CD1c-positive myeloid dendritic cell (primary cell): ENCODE results near the gene GSAP.
"Not testable (repeated sequence)": the region's sequence is repeated elsewhere in the genome, so short reads cannot be mapped to it uniquely, and the experiment has no call there.

ENCODE experiments used
- DNase-seq: peaks from one replicate; pipeline ENCODE4 v3.0.0-alpha.2; 2016; ENCODE audit errors: extremely low spot score

The GSAP gene

DNA sequence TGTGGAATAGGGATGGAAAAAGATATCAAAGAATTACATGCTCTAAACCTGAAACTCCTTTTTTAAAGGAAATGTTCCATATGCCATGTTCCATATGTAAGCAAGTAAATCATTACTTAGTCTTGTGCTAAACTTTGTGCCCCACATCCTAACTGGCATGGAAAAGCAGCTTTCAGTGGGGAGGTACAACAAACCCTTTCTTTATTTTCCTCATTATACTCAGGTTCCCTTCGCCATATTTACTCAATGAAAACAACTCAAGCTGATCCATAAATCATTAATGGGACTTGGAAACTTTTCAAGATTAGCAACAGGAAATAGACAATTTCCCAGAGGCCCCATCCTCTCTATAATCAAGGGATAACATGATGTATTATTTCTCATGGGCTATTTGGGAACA lies 56.0 kb downstream of the GSAP start:
- no peak for DNase-seq

DNA sequence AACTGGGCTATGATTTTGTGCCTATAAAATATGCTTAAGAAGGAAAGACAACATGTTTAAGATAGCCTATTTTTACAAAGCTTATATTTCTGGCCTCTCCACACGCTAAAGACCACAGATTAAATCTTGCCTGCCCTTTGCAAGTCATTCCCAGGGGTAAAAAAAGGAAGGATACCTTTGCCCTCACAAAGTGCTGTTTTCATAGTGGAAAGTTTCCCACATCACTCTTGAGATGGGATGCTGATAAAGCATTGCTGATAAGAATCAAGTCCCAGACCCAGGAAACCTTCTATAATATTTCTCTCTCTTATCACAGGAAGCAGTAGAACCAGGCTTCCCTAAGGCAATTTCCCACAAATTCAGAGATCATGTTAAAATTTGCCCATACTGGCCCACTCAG lies 56.5 kb downstream of the GSAP start:
- no peak for DNase-seq

DNA sequence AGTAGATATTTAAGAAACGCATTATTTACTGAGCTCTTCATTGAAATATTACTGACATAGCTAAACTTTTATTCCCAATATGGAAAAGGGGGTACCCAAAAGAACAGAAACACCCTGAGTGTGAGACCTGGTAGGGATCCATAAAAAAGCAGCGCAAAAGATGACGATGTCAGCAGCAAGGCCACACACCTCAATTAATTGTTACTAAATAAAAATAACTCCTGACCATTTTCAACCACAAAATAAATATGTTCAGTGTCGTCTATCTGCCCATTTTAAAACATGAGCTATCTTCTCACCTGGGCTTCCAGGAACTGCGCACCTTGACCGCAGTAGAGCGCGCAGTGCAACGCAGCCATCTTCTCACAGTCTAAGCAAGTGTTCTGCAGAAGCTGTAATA lies 61.2 kb downstream of the GSAP start:
- no peak for DNase-seq

DNA sequence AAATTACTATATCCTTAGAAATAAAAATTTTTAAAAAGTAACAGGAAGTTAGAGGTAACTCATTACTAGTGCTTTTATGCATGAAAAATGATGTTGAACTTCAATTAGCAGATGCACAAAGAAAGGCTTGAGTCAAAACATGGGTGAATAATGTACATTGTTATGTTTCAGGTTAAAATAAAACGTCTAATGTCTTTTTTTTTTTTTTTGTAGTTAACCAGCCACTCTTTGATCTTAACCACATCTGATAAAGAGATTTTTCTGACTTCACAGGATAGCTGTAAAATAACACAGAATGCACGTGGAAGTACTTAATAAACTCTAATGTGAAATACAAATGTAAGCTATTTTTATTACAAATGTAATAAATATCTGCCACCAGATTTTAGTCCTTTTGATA lies 61.7 kb downstream of the GSAP start:
- DNase-seq: no peak

DNA sequence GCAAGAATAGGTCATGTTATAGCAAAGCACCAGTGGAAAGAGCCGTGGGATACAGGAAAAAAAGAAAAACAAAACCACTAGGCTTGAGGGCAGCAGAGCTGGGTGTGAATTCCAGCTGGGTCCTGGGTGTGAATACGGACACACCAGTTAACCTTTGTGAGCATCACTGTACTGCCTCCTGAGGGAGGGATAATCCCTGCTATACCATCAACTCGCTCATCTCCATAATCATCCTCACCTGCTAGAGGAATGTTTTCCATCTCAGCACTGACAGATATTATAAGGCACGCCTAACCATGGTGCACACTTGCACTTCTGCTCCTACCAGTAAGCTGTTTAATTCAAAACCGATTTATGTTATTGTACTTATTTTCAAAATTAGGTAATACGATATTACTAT lies 62.2 kb downstream of the GSAP start:
- no peak for DNase-seq

DNA sequence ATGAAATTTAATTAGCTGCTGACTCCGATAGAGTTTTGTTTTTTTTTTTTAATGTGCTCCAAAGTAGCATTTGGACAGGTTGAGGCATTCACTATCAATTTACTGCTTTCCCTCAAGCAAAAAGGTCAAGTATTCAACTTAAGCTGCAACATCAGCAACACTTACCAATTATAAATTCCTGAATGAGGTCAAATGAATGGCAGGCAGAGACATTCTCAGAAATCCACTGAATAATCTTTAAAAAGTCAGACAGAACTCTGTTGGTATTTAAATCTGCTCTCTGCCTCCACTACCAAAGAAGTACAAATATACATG lies 62.8 kb downstream of the GSAP start:
- DNase-seq: no peak

DNA sequence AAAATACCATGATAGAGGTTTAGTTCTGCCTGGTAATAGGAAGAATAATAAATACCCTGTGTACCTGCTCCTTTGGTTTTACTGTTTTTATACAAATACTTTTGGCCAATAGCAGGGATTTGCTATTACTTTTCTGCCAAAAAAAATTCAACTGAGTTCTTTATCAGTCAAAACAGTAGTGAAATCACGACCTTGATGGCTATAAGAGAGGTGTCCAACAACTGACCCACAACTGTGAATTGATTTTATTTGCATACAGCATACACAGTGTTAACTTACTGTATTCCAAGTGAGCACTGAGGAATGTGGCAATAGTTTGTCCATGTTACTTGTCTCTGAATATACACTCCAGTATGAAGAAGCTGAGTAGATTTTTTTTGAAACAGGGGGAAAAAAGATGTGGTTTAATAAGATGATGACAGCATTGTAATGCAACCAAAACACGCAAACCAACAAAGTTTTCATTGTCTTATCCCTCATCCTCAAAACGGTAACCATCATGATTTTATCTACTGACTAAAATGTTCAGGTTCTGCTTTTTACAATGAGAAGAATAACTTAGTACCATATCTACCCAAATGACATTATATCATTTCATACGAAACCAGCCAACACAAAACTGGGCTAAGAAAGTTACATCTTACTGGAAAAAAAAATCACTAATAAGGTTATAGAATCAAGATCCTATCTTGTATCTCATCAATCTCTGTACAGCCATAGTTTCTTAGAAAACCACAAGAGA lies 63.3 kb downstream of the GSAP start:
- no peak for DNase-seq

DNA sequence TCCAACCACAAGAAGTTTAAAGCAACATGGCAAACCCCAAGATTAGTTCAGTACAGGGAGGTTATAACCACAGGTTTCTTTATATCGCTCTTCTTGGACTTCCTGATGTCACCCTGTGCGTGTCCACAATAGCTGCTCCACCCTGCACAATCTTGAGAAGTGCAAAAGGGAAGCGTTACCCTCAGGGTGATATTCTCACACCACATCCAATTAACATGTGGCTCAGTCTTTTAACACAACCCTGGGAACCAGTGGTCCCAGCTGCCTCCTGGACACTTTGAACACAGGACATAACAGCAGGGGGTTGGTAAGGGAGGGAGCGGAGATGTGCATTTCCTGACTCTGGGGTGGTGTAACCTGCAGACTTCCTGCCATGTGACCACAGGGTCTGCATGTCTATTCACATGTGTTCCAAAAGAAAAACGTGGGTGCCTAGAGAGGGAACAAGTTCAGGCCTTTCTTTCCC lies 64.6 kb downstream of the GSAP start:
- peak; percentile 77 for DNase-seq

DNA sequence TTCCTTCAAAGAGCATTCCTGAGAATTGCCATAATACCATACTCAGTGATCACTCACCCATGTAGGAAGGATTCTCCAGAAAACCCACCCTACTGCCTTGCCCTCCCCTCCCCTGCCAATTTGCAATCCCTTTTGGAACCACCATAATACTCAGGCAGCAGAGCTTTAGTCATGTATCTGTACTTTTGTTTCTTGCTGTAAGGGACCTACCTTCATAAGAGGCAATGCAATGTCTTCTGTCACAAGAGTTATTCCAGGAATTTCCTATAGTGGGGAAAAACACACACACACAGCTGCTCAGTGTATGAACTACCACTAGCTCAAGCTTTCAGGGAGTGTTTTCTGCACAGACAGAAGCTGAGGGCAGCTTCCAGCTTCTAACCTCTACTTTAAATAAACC lies 67.0 kb downstream of the GSAP start:
- DNase-seq: no peak

DNA sequence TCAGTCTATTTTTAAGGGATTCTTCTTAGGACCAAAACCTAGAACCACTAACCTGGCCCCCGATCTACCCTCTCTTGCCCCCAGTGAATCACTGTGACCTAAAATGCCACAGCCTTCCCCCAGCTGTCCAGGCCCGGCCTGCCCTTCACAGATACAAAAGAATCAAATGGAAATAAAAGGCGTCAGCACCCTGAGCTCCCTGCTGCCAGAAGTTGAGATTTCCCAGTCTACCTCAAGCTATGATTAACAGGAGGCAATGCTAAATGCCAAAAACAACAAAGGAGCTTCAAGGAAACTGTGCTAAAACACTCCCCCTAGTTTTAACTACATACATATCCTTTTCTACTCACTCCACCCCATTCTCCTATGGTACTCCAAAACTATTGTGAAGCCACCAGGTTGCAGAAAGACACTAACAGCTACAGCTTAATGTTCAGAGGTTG lies 67.8 kb downstream of the GSAP start:
- DNase-seq: no peak

DNA sequence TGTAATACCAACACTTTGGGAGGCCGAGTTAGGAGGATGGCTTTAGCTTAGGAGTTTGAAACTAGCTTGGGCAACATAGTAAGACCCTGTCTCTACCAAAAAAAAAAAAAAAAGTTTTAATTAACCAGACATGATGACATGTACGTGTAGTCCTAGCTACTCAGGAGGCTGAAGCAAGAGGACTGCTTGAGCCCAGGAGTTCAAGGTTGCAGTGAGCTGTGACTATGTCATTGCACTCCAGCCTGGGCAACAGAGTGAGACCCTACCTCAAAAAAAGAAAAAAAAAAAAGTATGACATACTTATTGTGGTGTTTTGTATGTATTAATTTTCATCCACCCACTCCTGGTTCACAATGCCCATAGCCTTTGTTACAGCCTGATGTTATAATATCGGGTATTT lies 69.7 kb downstream of the GSAP start:
- no peak for DNase-seq

DNA sequence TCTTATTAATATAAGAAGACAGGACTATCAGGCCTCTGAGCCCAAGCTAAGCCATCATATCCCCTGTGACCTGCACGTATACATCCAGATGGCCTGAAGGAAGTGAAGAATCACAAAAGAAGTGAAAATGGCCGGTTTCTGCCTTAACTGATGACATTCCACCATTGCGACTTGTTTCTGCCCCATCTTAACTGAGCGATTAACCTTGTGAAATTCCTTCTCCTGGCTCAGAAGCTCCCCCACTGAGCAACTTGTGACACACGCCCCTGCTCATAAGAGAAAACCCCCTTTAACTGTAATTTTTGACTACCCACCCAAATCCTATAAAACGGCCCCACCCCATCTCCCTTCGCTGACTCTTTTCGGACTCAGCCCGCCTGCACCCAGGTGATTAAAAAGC lies 70.7 kb downstream of the GSAP start:
- not testable (repeated sequence) for DNase-seq

DNA sequence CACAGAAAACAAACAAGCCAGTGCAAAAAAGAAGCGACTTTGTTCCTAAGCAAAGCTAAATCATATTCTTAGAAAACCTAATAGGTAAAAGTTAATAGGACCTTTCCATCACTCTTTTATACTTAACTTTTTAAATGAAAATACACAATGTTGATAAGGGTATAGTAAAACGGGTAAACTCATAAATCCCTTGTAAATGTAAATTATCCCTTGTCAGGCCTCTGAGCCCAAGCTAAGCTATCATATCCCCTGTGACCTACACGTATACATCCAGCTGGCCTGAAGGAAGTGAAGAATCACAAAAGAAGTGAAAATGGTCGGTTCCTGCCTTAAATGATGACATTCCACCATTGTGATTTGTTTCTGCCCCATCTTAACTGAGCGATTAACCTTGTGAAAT lies 76.4 kb downstream of the GSAP start:
- DNase-seq: no peak

DNA sequence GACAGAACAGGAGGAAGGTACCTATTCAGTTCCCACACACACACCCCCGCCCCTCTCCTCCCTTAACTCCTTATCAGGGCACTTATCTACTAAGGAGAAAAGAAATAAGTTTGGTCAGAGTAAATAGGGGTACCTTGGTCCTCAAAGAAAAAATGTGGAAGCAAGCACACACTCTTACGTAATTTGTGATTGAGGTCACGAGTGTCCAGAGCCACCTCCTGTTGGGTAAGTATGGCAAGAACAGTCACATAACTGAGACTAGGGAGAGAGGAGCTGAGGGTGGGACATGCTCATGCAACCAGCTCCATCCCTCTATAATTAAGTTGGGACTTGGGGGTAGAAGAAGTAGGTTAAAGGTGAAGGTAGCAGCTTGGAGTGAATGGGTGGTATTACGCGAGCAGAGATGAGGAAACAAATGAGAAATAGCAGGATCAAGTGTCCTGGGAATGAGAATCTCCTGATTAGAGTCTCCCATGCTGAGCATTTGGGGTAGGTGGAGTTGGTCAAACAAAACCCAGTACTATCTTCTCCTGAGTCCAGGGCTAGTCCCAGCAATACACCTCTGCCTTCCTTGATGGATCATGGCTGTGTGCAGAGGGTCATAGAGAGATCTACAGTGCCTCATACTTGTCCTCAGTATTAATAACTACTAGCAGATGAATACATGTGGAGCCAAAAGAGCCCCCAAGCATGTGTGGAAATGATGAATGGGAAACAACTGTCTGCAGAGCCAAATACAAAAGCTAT lies 77.1 kb downstream of the GSAP start:
- DNase-seq: peak; percentile 74

DNA sequence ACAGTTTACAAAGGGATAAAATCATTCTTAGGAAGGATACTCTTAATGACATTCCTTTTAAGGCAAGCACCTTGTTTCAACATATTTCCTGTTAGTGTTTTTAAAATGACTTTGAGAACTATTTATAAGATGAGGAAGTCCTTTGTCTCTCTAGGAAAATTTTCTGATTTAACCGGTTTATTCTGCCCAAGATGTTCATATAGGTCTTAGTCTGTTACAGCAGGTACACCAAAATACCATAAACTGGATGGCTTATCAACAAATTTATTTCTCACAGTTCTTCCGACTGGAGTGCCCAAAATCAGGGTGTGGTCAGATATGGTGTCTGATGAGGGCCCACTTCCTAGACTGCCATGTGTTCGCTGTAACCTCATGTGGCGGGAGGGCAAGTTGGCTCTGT lies 77.9 kb downstream of the GSAP start:
- peak; percentile 72 for DNase-seq

DNA sequence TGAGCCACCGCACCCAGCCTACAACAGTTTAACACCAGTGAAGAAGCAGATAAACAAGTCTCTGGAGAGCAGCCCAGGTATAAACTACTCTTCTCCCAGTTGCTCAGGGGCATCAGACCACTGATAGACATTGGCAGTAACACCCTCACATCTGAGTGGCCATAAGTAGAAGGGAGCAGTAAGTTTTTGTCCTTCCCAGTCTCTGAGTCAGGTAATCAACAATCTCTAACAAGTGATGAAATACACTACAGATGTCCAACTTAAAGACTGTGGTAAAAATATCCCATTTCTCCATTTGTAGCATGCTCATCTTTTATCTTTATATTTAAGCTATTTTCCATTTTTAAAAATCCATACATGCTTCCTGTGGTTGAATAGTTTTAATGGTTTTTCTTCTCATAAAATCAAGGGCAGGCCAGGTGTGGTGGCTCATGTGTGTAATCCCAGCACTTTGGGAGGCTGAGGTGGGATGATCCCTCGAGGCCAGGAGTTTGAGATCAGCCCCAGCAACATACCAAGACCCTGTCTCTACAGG lies 78.6 kb downstream of the GSAP start:
- DNase-seq: no peak

DNA sequence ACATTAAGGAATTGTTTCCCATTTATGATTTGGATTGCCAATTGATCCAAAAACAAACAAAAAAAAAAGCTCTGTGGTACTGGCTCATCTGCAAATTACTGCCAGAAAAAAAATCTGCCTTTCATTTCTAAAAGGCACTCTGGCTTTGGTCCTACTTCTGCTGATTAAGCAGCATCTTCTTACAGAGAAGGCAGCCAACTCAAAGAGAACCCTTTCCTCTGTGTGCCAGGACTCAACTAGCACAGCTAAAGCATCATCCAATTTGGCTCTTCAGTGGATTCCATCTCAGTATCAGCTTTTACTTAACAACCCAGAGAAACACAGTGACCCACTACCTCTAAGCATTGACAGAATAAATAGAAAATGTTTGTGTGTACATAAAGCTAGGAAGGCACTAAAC lies 80.6 kb downstream of the GSAP start:
- no peak for DNase-seq

DNA sequence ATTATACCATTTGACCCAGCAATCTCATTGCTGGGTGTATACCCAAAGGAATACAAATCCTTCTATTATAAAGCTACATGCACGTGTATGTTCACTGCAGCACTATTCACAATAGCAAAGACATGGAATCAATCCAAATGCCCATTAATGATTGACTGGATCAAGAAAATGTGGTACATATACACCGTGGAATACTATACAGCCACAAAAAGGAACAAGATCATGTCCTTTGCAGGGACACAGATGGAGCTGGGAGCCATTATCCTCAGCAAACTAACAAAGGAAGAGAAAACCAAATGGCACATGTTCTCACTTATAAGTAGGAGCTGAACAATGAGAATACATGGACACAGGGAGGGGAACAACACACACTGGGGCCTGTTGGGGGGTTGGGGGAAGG lies 82.1 kb downstream of the GSAP start:
- not testable (repeated sequence) for DNase-seq

DNA sequence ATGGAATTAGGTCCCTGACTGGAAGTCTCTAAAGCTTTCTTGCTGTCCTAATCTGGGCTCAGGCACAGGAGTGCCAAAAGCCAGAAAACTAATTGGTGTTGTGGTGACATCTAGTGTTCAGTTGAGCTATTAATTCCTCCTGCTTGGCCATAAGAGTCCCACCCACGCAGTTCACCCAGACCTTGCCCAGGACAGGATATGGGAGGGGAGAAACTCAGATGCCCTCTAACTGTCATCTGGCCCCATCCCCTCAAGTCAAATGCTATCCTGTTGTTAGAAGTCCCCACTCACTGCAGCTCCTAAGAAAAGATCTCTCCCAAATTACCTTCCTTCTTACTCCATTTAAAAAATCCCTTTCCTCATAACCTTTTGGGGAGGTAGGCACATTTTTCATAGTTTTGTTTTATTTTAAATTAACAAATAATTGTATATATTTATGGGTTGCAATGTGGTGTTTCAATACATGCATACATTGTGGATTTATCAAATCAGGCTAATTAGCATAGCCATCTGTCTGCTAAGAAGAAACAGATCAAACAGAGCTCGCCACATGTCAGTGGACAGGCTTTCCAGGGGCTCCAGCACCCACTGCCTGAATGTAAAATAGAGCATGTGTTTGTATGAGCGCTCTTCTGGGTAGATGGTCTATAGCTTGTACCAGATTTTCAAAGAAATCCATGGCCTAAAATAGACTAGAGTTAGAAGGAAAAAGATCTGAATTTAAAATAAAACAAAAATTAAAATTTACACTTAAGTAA lies 84.0 kb downstream of the GSAP start:
- DNase-seq: peak; percentile 90

DNA sequence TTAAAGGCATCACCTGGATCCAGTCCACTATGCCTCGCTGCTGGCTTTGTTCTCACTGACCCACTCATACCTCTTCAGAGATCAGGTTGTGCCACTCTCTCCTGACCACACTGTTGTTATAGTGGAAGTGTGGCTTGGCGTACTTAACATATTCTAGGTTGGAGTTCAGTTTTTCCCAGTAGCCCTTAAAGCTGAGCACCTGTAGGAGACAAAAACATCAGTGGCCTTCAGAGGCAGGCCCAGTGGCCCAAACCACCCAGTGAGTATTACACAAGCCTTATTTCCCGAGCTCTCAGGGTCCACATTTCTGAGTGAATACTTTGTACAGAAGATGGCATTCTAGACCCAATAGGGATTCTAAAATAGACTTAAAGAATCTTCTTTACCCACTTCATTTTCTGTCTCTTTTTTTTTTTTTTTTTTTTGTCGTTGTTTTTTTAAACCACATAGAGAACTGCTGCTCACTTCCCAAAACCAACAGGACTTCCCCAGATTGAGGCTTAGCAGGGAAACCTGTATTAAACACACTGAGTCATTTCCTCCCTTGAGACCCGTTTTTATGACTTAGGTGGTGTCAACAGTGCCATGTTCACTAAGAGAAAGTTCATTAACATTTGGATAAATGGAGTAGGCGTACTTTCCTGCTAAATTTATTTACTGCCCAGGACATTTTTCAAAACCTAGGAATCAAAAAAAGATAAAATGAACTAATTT lies 85.8 kb downstream of the GSAP start:
- peak; percentile 85 for DNase-seq

DNA sequence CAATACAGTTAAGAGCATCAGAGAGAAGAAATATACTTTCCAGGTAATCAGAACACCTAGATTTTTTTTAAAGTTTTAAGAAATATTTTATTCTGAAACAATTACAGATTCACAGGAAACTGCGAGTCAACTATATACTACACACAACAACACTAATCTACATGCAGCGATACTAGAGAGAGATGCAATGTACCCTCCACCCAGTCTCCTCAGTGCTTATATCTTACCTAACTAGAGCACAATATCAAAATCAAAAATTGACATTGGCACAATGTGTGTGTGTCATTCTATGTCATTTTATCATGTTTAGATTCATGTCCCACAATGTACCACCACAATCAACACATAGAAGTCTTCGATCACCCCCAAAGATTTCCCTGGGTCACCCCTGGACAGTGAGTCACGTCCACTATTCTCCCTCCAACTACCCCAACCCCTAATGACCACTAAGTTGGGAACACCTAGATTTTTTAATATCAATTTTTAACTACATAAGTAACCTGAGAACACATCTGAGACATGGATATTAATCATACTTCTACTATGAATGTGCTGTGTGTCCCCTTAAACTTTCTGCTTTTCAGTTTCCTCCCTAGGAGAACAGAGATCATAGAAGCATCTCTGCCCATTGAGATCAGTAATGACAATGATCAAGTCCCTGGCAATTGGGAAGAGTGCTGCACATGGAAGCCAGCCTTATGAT lies 86.5 kb downstream of the GSAP start:
- DNase-seq: no peak
